Psoas muscle (tissue), 8 donors: ENCODE measurements around the gene RARB. TPM values are rescaled to one million over a fixed set of nuclear protein-coding genes. Genes with fewer than 3 reads are reported as not detected.

Source experiments
- ATAC-seq, 4 donors: fragments of 200-7000 bp; cut with Tn5 transposase; one replicate each; pipeline ENCODE4 v1.9.1; 2020; ENCODE audit warnings: moderate library complexity in 3 of 4, mild to moderate bottlenecking in 2 of 4
- DNase-seq, 2 donors: peaks; one replicate each; pipeline ENCODE4 v3.0.0-alpha.2; 2020
- H3K27ac ChIP-seq: fragments of 200-600 bp; one replicate; pipeline ENCODE4 v1.8.0; 2022
- H3K27me3 ChIP-seq, 3 donors: fragments of 200-600 bp in 1 of 3; one replicate each; pipeline versions ENCODE4 v1.6.1 to v1.8.0; 2013 to 2022; ENCODE audit warnings: low read length in 2 of 3, mild to moderate bottlenecking in 2 of 3, moderate library complexity in 1 of 3; ENCODE audit not compliant: insufficient read depth in 3 of 3
- H3K36me3 ChIP-seq, 2 donors: fragments of 200-600 bp in 1 of 2; one replicate each; pipeline versions ENCODE4 v1.6.1 to v1.8.0; 2013 to 2022; ENCODE audit warnings: low read depth in 1 of 2, mild to moderate bottlenecking in 1 of 2, moderate library complexity in 1 of 2; ENCODE audit not compliant: insufficient read depth in 1 of 2
- H3K4me1 ChIP-seq: fragments of 200-600 bp; one replicate; pipeline ENCODE4 v1.8.0; 2022
- H3K4me3 ChIP-seq: fragments of 200-600 bp; one replicate; pipeline ENCODE4 v1.8.0; 2022; ENCODE audit warnings: mild to moderate bottlenecking
- H3K9me3 ChIP-seq: fragments of 200-600 bp; one replicate; pipeline ENCODE4 v1.8.0; 2022
- WGBS, 3 donors: extraction: QIAGEN DNeasy Blood & Tissue Kit; methylation state at CpG; one replicate each; pipeline versions ENCODE4 v1.1.6 to v1.1.7; 2013; 5-methylcytosine and 5-hydroxymethylcytosine counted together
- intact Hi-C, 2 donors: fragments of 100-400 bp; cut with DNase I; formaldehyde crosslinking; loops; one replicate each; pipeline versions ENCODE4 v1.11.0 to v1.14.2; 2022
- polyA plus RNA-seq, 3 donors: library from polyadenylated mRNA; stranded (reverse); fragments of 200-250 nt; gene quantifications; one replicate each; pipeline ENCODE4 v1.2.3, GENCODE V29; 2013
- total RNA-seq, 4 donors: library from RNA; stranded (reverse); fragmentation: NEBNext Ultra II Directional in 2 of 4; extraction: Animal tissue kit (Norgen Biotek cat#: 25700) in 2 of 4; gene quantifications; one replicate each; pipeline versions ENCODE4 v1.2.1 to v1.2.4, GENCODE V29; 2021 to 2023
- TF ChIP-seq, protein P1 (sequence below): fragments of 200-600 bp; IDR thresholded peaks from one replicate; pipeline ENCODE4 v1.8.0; 2022; ENCODE audit warnings: antibody characterized with exemption
- donor health status: healthy with polysubstance abuse.
- donor health status: DM: no; HTN: no; CAD: no; lungs with moderate emphysema.
- donor health status: Bipolar disorder and iron deficiency.
- donor health status: healthy.
- donor health status: DM: yes; HTN: yes; CAD: no.
- donor health status: DM: no; HTN: no; CAD: no.
- donor health status: DM: no; HTN: no; CAD: no.
- donor health status: DM: yes; HTN: yes; CAD: no.

Gene RARB
- total and polyA plus RNA-seq, 7 donors = 1.1 to 5.4 (median 1.9) TPM

DNA sequence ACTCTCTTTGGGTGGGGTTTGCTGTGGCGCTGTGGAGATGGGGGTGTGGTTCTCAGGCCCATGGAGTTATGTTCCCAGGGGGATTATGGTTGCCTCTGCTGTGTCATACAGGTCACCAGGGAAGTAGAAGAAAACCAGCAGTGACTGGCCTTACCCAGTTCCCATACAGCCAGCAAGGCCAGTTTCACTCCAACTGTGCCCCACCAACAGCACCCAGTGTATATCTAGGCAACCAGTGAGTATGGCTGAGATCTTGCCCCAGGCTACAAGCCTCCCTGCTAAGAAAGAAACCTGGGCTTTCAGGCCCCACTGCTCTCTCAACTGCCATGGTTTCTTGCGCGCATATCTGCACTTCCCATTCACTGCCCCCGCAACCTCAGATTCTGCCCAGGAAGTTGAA lies 31.4 kb upstream of the RARB start:
- no peaks in the 10 kb centered on the region for H3K27me3 ChIP-seq
- no peak overlapping the region for H3K27ac ChIP-seq
- TF ChIP-seq, protein P1, sequence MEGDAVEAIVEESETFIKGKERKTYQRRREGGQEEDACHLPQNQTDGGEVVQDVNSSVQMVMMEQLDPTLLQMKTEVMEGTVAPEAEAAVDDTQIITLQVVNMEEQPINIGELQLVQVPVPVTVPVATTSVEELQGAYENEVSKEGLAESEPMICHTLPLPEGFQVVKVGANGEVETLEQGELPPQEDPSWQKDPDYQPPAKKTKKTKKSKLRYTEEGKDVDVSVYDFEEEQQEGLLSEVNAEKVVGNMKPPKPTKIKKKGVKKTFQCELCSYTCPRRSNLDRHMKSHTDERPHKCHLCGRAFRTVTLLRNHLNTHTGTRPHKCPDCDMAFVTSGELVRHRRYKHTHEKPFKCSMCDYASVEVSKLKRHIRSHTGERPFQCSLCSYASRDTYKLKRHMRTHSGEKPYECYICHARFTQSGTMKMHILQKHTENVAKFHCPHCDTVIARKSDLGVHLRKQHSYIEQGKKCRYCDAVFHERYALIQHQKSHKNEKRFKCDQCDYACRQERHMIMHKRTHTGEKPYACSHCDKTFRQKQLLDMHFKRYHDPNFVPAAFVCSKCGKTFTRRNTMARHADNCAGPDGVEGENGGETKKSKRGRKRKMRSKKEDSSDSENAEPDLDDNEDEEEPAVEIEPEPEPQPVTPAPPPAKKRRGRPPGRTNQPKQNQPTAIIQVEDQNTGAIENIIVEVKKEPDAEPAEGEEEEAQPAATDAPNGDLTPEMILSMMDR = no peak
- H3K9me3 ChIP-seq = no peaks in the 10 kb centered on the region
- intact Hi-C loops = no loop called here
- DNase-seq = no peak
- no peak for ATAC-seq
- H3K4me1 ChIP-seq = no peaks in the 10 kb centered on the region
- 98 to 100% (median 99%) methylated on average over 4 of the region's 4 CpGs for WGBS, 3 donors
- H3K36me3 ChIP-seq = no peaks in the 10 kb centered on the region
- H3K4me3 ChIP-seq = no peak overlapping the region

DNA sequence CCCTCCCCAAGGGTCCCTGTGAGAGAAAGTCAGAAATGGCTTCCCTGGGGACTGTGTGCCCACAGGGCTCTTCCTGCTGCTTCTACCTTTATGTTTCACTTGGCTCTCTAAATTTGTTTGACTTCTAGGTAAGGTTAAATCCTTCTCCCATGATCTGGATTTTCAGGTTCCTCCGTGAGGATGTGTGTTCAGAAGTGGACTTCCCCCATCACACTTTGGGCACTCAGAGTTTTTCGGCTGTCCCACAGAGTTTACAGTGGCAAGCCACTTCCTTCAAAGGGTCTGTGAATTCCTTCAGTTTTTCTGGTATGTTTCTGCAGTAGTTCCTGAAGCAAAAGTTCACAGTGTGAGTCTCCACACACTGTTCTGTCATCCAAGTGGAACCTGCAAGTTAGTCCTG lies 30.9 kb upstream of the RARB start:
- no peaks in the 10 kb centered on the region for H3K4me1 ChIP-seq
- no peaks in the 10 kb centered on the region for H3K9me3 ChIP-seq
- ATAC-seq (no peak), DNase-seq (no peak)
- H3K36me3 ChIP-seq = no peaks in the 10 kb centered on the region
- TF ChIP-seq, protein P1 = no peak
- H3K4me3 ChIP-seq = no peak overlapping the region
- 92 to 98% (median 98%) methylated on average over 2 of the region's 2 CpGs for WGBS, 3 donors
- no peak overlapping the region for H3K27ac ChIP-seq
- intact Hi-C loops = no loop called here
- H3K27me3 ChIP-seq = no peaks in the 10 kb centered on the region

DNA sequence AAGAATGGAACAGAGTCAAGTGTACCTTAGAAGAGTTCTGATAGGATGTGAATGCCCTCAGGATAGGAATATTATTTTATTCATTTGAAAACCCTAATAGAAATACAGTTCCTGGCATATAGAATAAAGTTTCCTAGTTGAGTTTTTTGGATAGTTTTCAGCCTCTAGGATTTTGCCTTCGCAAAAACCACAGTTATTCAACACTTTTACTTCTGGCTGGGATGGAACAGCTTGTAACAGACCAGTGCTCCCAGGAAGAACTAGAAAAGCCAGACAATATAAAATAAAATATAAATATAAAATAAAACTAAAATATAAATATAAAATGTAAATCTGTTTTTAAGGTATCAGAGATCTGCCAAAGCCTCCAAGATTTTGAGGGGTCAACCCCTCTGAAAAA lies 27.5 kb upstream of the RARB start:
- Histone ChIP-seq H3K36me3 (no peaks in the 10 kb centered on the region), H3K9me3 (no peaks in the 10 kb centered on the region), H3K27ac (no peak overlapping the region), H3K4me3 (no peak overlapping the region), H3K27me3 (no peaks in the 10 kb centered on the region), H3K4me1 (no peaks in the 10 kb centered on the region)
- 55 to 70% (median 69%) methylated on average over 1 of the region's 1 CpG for WGBS, 3 donors
- no peak for DNase-seq
- ATAC-seq = no peak
- TF ChIP-seq, protein P1 = no peak
- intact Hi-C loops = no loop called here

DNA sequence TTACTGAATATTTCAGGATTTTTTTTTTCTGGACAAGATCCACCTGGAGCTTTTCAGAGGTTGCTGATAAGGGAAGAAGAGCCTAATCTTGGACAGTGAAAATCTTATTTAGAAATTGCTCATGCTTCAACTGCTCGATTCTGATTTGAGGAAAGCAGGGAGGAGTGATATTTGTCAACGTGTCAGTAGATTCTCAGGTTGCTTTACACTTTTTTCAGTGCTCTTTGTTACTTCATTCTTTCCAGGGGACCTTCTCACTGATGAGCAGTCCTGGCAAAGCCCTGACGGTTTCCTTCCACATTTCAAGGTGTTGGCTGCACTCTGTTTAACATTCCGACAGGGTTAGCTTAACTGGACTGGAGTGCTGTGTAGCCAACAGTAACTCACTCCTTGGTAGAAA lies 24.1 kb upstream of the RARB start:
- no peak for DNase-seq
- ATAC-seq = no peak
- Histone ChIP-seq H3K27me3 (no peaks in the 10 kb centered on the region), H3K27ac (no peak overlapping the region), H3K36me3 (no peaks in the 10 kb centered on the region), H3K4me1 (no peaks in the 10 kb centered on the region), H3K4me3 (no peak overlapping the region), H3K9me3 (no peaks in the 10 kb centered on the region)
- intact Hi-C loops = no loop called here
- WGBS, 3 donors = 47 to 54% (median 52%) methylated on average over 4 of the region's 4 CpGs
- TF ChIP-seq, protein P1 = no peak

DNA sequence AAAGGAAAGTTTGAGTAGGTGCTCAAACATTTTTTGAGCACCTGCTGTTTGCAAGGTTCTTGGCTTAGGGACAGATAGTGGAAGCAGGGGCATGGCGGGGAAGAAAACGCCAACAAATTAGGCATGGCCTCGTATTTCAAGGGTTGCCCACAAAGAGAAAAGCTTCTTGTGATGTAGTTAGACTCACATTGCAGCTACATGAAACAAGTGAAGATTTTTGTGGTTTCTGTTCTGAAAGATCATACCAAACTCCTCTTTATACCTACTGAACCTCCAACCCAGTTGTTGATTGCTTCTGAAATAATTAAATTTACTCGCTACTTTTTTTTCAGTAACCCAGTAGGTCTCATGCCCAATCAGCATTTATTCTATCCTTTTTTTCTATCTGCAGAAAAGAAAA lies 23.5 kb upstream of the RARB start:
- H3K4me3 ChIP-seq = no peak overlapping the region
- no peak overlapping the region for H3K27ac ChIP-seq
- ATAC-seq (no peak), DNase-seq (no peak)
- H3K9me3 ChIP-seq = no peaks in the 10 kb centered on the region
- intact Hi-C loops = no loop called here
- H3K4me1 ChIP-seq = no peaks in the 10 kb centered on the region
- WGBS, 3 donors = 71 to 82% (median 79%) methylated on average over 4 of the region's 4 CpGs
- no peaks in the 10 kb centered on the region for H3K27me3 ChIP-seq
- H3K36me3 ChIP-seq = no peaks in the 10 kb centered on the region
- TF ChIP-seq, protein P1 = no peak
